ENCODE measurements around the gene TBX18. TPM values are rescaled to one million over a fixed set of nuclear protein-coding genes. Genes with fewer than 3 reads are reported as not detected.

TBX18 gene
- polyA plus RNA-seq, 5 donors = 0.09 to 2.1 (median 0.88) TPM

DNA sequence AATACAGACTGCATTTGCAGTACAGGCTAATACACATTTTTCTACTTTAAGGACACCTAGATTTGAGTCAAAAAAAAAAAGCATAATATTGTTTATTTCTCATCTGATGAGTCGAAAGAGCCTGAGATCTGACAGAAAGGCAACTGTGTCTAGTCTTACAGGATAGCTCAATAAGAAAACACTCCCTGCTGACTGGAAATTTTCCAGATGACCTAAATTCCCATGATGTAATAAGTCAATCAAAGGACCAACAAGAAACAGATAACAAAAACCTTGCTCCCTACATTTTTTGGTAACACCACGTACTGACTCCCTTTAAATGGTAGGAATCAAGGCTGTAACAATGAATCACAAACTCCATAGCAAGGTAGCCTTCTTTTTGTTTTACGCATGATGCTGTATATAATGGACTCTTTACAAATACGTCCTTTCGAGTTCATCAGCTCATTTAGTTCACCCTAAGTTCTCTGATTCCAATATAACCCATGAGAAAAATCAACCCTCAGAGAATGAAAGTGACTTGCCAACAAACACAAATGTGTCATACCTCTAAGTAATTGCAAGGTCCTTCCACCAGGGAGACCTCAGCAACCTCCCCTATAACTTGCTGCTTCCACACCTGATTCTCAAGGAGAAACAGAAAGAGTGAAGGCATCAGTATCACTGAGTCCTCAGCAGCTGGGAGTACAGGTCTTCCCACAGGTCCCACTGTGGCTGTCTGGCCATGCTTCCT lies 12.1 kb downstream of the TBX18 start:
- no peak for DNase-seq

DNA sequence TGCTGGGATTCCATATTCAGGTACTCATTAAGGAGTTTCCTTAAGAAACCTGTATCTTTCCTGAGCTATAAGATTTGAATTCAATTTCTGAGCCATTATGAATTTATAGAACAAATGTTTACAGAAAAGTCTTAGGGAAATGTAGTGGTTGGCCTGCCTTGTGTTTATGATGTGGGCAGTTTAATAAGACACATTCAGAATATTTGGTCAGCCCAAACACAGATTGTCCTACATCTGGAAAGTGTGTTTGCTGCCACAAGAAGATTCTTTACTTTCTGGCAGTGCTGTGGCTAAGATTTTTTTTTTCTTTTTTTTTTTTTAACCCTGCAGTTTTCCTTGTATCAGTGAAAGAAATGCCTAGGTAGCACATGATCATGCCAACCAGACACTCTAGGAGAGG lies 15.2 kb downstream of the TBX18 start:
- no peak for DNase-seq

DNA sequence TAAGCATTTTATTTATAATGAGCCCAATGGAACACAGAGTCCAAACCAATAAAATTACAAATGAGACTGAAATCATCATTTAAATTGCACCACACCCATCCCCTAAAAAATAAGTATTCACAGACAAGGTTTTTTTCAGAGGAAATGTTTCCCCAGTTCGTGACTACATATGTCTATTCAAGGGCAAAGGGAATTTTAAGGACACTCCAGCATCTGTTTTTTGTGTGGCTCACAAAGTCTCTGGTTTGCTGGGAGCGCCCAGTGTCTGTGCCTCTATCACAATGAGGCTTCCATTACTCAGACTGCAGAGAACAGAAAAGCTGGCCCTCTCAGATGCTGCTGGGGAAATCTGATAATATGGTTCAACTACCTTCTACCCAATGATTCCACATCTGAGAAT lies 16.0 kb downstream of the TBX18 start:
- DNase-seq = no peak

DNA sequence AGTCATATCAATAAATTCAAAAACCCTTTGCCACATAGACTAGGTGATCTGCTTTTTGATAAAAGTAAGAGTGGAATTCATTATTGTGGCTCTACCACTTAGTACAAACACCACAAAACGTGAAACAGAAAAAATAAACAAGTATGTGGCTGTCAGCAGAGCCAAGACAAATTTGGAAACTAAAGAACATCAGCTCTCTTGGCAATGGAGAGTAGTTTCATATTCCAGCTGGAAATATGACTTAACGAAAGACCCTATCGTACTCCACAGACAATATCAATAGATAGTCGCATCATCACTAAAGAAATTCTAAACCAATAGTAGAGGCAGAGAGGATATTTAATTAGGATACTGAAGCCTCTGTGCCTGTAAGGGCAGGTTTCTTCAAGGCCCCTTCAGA lies 20.8 kb downstream of the TBX18 start:
- DNase-seq = no peak

DNA sequence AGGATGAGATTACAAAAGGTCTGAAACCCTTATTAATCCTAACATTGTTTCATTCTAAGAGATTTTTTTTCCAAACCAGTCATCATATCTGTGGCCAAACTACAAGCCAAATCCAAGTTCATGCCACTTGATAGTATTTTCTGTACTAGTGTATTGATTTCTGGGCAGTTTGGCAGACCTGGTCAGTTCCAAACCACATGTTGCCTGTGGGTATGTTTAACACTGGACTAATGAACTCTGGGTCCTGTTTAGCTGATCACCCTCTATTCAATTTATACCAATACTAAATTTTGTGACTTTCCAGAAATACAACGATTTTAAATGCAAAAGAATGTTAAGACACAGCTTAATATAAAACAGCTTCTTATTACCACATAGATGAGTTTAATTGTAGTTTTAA lies 24.0 kb downstream of the TBX18 start:
- DNase-seq = no peak

DNA sequence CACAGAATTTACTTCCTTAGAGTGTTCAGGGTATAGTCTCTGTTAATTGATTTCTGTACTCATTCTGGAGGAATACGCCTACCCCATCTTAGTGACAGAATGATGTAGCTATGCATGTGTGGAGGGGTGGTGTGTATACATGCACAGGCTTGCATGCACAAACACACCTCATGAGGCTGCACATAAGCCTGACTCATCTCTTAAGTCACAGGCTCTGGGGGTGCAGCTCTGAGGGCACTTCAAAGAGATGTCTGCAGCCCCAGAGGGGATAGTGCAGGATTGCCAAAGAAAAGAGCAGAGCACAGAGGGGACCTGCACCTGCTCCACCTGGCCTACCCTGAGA lies 24.6 kb downstream of the TBX18 start:
- DNase-seq = no peak

DNA sequence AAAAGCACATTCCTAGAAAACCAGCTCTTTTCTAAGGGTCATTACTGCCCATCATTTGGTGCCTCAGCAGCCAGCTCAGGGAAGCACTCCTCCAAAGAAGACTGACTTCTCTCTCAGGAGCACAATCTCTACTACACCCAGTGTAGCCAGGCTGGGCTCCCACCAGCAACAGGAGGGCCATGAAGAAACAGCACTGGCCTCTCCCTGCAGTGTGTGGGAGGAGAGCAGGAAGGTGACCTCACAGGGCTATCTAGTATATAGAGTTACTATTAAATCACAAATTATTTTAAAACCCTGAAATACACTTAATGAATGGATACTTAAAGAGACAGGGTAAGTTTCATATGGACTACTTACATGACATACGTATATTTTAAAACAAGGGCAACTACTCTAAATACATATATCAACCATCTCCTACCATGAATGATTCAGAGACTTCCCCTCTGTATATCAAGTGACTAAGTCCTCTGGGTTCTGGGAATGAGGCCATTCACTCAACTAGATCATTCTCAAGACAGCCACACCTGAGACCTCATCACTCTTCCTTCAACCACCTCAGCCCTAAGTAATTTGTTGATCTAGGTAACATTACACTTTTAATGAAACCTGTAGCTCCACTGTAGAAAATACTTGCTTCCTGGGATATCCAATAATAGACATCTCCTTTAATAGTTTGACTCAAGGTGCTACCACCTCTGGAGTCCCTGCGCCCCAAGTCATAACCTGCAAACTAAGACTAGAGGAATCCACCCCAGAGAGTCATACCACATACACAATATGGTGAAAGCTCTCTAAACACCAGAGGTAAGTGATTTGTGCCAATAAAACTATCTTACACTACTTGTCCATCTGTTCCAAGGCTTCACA lies 25.2 kb downstream of the TBX18 start:
- DNase-seq = no peak

DNA sequence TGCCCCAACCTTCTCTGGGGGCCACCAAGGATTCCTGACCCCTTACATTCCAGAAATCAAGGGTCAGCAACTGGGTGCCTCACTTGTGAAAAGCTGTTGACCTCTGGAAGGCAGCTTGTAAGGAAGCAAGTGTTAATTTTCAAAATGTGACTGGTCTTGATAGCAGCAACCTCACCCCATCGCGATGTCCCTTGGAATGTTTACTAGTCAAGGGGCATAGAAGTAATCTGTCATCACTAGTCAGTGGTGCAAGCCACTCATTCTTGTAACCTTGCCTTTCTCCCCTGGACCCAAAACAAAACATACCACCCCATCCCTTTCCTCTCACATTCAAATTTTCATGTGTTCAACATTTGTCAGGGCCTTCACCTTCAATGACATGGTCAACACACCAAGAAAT lies 30.5 kb downstream of the TBX18 start:
- no peak for DNase-seq

DNA sequence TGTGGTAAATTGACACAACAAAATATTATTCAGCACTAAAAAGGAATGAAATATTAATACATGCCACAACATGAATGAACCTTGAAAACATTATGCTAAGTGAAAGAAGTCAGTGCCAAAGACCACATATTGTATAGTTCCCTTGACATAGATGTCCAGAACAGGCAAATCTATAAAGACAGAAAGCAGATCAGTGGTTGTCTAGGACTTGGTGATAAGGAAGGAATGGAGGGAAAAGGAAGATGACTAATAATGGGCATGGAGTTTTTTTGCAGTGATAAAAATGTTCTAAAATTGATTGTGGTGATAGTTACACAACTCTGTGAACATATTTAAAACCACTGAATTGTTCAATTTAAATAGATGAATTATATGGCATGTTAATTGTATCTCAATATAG lies 32.5 kb downstream of the TBX18 start:
- DNase-seq = no peak

DNA sequence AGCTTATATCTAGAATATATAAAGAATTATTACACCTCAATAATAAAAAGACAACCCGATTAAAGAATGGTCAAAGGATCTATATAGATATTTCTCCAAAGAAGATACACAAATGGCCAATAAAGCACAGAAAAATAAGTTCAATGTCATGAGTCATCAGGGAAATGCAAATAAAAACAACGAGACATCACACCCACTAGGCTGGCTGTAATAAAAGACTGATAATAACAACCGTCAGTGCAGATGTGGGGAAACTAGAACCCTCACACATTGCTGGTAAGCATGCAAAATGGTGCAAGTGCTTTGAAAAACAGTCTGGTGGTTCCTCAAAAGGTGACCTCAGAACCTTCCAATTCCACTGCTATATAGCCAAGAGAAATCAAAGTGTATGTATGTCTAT lies 33.0 kb downstream of the TBX18 start:
- no peak for DNase-seq

DNA sequence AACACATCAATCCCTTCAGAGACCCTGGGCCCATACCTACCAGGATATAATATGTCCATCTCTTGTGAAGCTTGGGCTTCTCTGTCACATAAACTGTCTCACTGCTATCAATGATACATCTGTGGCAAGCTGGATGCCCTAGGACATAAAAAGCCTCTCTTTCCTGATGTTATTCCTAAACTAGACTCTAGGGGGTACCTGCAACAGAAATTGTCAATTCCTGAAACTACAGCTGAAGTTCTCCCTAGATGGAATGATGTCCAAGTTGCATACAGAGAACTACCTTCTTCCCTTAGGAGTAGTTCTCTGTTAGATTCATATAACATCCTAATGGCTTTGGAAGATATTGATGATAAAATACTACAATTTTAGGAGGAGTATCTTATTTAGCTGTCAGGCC lies 35.8 kb downstream of the TBX18 start:
- no peak for DNase-seq

DNA sequence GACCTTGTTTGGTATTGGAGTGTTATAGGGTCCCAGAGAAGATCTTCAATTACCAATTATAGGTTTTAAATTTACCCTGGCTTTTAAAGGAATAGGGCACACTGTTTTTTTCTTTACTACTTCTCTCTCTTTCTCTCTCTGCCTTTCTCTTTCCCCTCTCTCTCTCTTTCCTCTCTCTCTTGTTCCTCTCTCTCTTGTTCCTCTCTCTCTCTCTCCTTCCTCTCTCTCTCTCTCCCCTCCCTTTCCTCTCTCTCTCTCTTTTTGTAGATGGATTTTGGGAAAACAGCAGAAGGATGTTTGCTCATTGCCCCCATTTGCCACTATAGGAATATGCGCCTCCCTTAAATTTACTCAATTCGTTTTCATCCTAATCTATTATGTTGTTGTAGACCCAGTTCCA lies 45.2 kb downstream of the TBX18 start:
- DNase-seq = no peak

DNA sequence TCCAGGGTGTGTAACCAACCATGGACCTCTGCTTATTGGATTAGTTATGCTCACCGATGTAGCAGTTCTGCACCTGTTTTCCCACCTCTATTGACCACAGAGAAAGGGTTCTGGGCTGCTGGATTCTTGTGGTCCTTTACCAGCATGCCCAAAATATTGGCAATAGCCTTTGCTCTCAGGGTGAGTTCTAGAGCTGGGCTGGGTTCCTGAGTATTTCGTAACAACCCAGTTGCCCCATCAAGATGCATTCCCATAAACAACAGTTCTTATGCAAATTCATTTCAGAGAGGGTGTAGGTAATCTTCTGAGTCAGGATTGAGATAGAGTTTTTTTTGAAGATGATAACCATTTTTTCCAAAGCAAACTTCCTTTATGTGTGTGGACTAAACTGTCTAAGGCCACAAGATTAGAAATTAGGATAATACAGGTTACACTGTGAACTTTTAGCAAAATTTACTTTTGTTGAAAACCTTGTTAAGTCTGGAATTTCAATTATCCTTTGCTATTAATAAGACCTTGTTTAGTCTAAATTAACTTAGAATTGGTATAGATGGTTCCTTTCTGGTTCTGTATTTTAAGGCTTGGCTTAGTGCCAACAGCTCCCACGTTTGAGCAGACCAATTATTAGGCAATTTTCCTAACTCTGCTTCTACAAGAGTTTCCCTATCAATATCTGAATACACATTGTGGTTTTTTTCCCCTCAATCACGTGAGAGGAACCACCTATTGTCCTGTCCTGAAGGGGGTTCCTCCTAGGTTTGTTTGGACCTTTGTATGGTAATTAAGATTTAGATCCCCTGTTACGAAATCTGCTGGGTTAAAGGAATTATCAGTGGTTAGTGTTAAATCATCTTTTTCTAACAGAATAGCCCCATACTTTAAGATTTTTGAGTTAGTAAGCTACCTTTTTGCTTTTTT lies 46.1 kb downstream of the TBX18 start:
- no peak for DNase-seq

DNA sequence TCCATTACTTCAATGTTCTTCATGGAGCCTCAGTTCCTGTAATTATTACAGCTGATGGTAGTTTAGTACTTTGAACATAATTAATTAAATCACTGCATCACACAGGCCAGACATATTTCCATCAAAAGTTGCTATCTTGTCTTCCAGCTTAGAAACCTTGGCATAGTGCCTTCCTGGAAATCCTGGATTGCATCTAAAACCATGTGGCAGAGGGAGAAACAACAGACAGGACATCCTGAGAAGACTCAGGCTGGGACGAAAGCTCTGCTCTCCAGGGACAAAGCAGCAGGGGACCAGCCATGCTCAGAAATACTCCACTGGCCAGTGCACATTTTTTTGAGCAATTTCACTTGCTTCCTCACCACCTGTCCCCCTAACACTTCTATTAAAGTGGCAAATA lies 55.3 kb downstream of the TBX18 start:
- no peak for DNase-seq

DNA sequence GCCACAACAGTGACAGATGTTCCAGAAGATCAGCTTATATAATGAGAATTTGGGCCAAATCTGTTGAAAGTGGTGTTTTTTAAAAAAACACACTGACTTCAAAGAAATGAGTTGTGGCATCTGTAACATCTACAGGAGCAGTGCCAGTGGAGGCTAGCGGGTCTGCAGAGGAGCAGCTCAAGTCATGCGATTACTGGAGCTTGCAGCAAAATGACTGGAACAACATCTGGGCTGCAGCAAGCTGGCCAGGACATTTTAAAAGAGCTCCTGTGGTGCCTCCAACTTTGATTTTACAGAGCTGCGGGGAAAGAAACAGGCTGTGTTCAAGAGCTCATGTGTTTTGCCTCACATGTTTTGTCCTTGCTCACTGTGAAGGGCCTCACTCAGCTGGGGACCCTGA lies 57.2 kb downstream of the TBX18 start:
- DNase-seq = no peak

DNA sequence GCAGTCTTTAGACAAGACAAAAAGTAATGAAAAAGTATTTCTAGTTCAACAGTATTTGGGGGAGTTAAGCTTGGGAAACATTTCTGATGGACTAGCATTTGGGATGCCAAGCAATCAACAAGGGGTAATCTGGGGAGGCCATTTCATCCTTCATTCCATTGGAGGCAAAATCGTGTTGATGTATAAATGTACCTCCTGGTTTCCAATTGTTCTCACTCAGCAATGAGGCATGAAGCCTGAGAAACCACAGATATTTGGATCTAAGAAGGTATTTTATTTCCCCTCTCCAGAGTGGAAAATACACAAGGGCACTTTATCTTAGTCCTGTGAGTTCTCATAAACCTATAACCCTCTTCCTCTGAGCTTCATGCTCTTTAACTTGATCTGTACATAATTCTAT lies 68.2 kb downstream of the TBX18 start:
- DNase-seq = no peak

DNA sequence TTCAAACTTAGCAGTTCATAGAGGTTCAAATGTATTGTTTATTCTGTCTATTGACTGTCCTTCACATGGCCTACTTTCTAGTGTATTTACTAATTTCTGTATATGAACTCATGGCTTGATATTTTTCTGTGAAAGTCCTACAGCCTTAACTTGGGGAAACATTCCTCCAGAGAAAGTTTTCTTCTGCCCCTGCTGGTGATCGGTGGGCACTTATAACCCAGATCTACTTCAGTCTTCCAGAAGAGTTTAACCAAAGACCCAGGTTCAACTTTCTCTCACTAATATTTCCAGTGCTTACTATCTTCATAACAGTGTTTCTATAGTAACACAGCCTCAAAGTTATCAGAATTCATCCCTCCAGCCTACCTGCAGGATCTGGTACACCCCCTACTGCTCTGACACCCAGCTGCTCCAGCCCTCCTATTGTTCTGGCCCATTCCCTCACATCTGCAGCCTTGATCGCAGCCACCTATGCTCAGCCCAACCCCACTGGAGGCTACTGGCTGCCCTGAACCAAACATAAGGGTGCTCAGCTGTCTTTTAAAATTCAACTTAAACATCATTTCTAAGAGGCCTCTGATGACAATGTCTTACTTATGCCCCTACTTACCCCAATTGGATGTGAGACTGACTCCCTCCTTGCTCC lies 72.3 kb downstream of the TBX18 start:
- no peak for DNase-seq

DNA sequence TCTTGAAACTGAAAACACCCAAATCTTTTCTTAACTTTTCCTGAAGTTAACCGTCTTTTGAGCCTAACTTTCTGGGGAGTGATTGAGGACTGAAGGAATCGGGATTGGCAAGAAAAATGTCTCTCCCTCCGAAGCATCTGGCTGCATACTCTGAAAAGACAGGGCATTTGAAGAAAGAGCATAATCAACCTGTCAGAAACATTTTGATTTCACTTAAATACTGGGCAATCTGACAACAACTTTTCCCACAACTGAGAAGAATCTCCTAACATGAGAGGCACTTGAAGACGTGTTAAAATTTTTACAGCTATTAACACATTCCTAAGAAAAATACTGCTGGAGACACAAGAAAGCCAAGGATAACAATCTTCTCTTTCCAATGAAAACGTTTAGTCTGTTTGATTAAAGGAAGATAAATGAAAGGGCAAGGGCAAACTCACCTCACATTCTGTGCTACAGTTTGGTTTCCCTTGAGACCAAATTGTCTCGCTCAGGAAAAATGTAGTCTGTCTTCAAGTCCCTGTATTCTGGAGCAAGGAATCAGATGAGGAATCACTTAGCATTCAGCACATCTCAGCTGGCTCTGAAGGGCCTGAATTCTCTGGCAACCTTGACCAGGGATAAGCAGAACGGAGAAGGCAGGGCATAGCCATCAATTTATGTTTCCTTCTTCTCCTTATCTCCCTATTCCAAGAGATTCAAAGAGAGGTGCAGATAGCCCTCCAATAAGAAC lies 76.1 kb downstream of the TBX18 start:
- no peak for DNase-seq

DNA sequence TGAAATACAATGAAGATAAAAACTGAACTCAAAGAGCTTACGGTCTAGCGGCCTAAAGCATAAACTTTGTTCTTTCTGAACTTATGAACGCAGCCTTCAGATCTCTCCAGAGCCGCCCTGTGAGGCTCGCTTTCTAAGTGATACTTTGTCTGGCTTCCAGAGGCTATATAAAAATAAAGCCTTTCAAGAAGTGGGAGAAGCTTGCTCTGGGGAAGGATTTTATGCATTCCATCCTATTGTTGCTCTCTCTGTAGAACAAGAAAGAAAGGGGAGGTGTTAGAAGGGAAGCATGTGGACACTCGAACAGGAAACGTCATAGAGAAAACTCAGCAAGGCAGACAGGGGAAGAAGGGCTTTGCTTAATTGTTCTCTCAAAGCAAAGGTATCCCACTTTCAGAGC lies 77.0 kb downstream of the TBX18 start:
- no peak for DNase-seq

DNA sequence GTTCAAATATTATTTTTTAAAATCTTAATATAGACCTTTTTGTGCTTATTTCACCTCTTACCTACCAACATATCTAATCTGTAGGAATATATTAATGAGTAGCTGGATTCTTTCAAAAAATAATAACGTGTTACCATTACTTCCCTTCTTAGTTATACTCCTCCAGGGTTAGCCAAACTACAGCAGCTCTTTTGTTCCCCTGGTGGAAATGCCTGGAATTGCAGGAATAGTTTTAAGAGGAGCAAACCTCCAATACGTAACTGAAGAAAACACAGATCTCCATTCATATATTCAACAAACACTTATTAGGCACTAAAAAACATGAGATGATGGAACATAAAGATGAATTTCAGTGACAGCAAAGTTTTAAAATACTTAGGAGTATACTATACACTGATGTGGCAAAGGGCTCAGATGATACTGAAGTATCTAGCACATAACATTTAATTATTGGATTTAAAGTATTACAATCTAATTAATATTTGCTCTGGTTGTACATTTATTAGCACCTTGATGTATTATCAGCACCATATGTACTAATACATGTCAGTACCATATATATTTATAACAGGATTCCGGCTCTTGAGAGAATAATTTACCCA lies 78.3 kb downstream of the TBX18 start:
- DNase-seq = no peak

Data from right lung (tissue), 5 donors.